NCI-H2227 (cell line): Measurements from ENCODE around the gene GPR148.

Experiments
- DNase-seq: peaks from one replicate; lab custom pipeline; 2025; ENCODE audit not compliant: unreplicated experiment; lab: John Stamatoyannopoulos, UW

The GPR148 gene

DNA sequence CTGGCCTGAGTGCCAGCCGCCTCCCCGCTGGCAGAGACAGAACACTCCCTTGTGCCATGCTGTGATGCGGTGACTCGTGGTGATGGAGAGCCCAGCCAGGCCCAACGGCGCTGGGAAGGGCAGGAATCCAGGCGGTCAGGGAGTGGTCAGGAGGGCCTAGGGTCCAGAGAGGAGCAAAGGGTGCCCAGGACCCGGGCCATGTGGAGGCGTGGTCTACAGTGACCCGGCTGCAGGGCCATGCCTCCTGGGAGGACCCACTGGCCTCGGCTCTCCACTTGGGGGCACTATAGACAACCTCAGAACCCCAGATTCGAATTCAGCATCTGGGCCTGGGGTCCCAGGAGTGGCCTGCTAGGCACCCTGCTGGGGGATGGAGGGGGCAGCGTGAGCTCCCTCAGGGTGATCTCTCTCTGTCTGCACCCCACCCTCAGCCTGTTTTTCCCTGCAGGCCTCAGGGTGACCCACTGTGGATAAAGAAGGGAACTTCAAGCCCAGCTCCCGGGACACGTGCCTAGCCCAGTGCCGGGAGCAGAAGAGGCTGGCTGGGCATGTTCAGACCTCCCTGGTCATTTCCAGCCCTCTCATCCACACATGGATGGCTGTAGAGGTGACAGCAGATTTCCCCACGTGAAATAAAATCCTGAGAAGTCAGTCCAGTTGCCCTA lies 39.5 kb downstream of the GPR148 start:
- no peak for DNase-seq

- DNase-seq: no peak
Measured at GRCh38 chr2:130769343-130769907, 40.6 kb downstream of the GPR148 start.

DNA sequence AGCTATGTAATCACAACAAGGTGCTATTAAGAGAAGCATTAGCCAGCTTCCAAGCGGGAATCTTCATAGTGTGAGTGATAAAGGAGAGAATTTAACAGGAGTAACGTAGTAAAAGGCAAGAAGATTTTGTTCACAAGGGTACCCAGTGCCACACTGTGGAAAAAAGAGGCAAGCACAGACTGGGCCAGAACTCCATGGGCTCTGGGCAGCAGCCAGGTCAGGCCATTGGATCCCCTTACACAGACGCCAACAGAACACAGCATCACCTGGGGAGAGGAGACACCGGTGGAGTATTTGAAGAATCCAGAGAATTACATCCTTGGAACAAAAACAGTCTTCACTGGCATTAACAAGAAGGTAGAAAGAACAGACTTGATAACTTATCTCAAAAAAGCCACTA lies 47.7 kb downstream of the GPR148 start:
- no peak for DNase-seq

DNA sequence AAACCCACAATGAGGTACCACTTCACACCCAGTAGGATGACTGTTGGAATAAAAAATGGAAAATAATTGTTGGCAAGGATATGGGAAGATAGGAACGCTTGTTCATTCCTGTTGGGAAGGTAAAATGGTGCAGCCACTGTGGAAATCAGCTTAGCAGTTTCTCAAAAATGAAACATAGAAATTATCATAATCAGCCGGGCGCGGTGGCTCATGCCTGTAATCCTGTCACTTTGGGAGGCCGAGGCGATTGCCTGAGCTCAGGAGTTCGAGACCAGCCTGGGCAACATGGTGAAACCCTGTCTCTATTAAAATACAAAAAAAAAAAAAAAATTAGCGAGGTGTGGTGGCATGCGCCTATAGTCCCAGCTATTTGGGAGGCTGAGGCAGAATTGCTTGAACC lies 49.9 kb downstream of the GPR148 start:
- DNase-seq: no peak
